ENCODE data around the gene DHCR24. TPM values are rescaled to one million over a fixed set of nuclear protein-coding genes. Genes with fewer than 3 reads are reported as not detected.
A peak's percentile ranks its signal among the peaks of the same experiment; 100 is the strongest.

DHCR24 gene
- total RNA-seq, 4 donors from 2014 or later, result 167 to 525 (median 389) TPM

GRCh38 chr1:54928327-54928726 is 41.3 kb upstream of the DHCR24 start:
- H3K27ac ChIP-seq, result peak overlapping the region; percentile 60

GRCh38 chr1:54927472-54928240 is 40.7 kb upstream of the DHCR24 start:
- 56% methylated on average over 8 of the region's 8 CpGs for WGBS
- DNase-seq (ENCODE audit: low spot score in 2 of 2), result peak in 1 of 2 donors; percentile 26

More at GRCh38 chr1:54928327-54928726, 41.3 kb upstream of the DHCR24 start:
- Histone ChIP-seq H3K4me3 (no peak overlapping the region), H3K4me1 (peaks cover 41% of the 10 kb centered on the region), H3K27me3 (no peaks in the 10 kb centered on the region), H3K9me3 (no peaks in the 10 kb centered on the region), H3K36me3 (no peaks in the 10 kb centered on the region)
- 61% methylated on average over 2 of the region's 2 CpGs for WGBS
- TF ChIP-seq POLR2AphosphoS5 (IDR thresholded peaks at IDR 0.05) (no peak), EP300 (IDR thresholded peaks at IDR 0.05) (no peak), POLR2A (IDR thresholded peaks at IDR 0.05) (no peak), CTCF (IDR thresholded peaks at IDR 0.05) (no peak)
- no peak for DNase-seq (ENCODE audit: low spot score in 2 of 2)

GRCh38 chr1:54926970-54927369 is 40.0 kb upstream of the DHCR24 start:
- Histone ChIP-seq H3K4me1 (peaks cover 47% of the 10 kb centered on the region), H3K27me3 (no peaks in the 10 kb centered on the region), H3K27ac (peak overlapping the region; percentile 60), H3K9me3 (no peaks in the 10 kb centered on the region), H3K4me3 (no peak overlapping the region), H3K36me3 (no peaks in the 10 kb centered on the region)
- 63% methylated on average over 2 of the region's 2 CpGs for WGBS
- no peak for TF ChIP-seq POLR2A (IDR thresholded peaks at IDR 0.05)
- no peak for TF ChIP-seq POLR2AphosphoS5 (IDR thresholded peaks at IDR 0.05)
- TF ChIP-seq EP300 (IDR thresholded peaks at IDR 0.05), result no peak
- no peak for TF ChIP-seq CTCF (IDR thresholded peaks at IDR 0.05)
- DNase-seq (ENCODE audit: low spot score in 2 of 2), result no peak

More at GRCh38 chr1:54927472-54928240, 40.7 kb upstream of the DHCR24 start:
- H3K27ac ChIP-seq, result peak overlapping the region; percentile 60
- no peak for TF ChIP-seq CTCF (IDR thresholded peaks at IDR 0.05)
- TF ChIP-seq EP300 (IDR thresholded peaks at IDR 0.05), result no peak
- TF ChIP-seq POLR2AphosphoS5 (IDR thresholded peaks at IDR 0.05), result no peak
- TF ChIP-seq POLR2A (IDR thresholded peaks at IDR 0.05), result no peak
- H3K4me1 ChIP-seq, result peaks cover 42% of the 10 kb centered on the region
- no peaks in the 10 kb centered on the region for H3K9me3 ChIP-seq
- H3K27me3 ChIP-seq, result no peaks in the 10 kb centered on the region
- no peak overlapping the region for H3K4me3 ChIP-seq
- no peaks in the 10 kb centered on the region for H3K36me3 ChIP-seq

GRCh38 chr1:54922921-54923421 is 36.0 kb upstream of the DHCR24 start:
- no peak for DNase-seq (ENCODE audit: low spot score in 2 of 2)
- no peaks in the 10 kb centered on the region for H3K36me3 ChIP-seq
- H3K4me1 ChIP-seq, result peaks cover 48% of the 10 kb centered on the region
- H3K27me3 ChIP-seq, result no peaks in the 10 kb centered on the region
- no peak overlapping the region for H3K4me3 ChIP-seq
- TF ChIP-seq POLR2AphosphoS5 (IDR thresholded peaks at IDR 0.05), result peak in 1 of 3 donors; percentile 20
- TF ChIP-seq CTCF (IDR thresholded peaks at IDR 0.05), result no peak
- TF ChIP-seq POLR2A (IDR thresholded peaks at IDR 0.05), result no peak
- TF ChIP-seq EP300 (IDR thresholded peaks at IDR 0.05), result no peak
- 43% methylated on average over 2 of the region's 2 CpGs for WGBS
- H3K27ac ChIP-seq, result peak overlapping the region; percentile 72
- H3K9me3 ChIP-seq, result no peaks in the 10 kb centered on the region

GRCh38 chr1:54922040-54922761 is 35.2 kb upstream of the DHCR24 start:
- no peaks in the 10 kb centered on the region for H3K27me3 ChIP-seq
- H3K4me3 ChIP-seq, result no peak overlapping the region
- no peak for TF ChIP-seq EP300 (IDR thresholded peaks at IDR 0.05)
- TF ChIP-seq POLR2A (IDR thresholded peaks at IDR 0.05), result no peak
- no peak for TF ChIP-seq CTCF (IDR thresholded peaks at IDR 0.05)
- TF ChIP-seq POLR2AphosphoS5 (IDR thresholded peaks at IDR 0.05), result no peak
- peak overlapping the region; percentile 72 for H3K27ac ChIP-seq
- peaks cover 41% of the 10 kb centered on the region for H3K4me1 ChIP-seq
- WGBS, result 64% methylated on average over 4 of the region's 4 CpGs
- no peaks in the 10 kb centered on the region for H3K9me3 ChIP-seq
- no peak for DNase-seq (ENCODE audit: low spot score in 2 of 2)
- no peaks in the 10 kb centered on the region for H3K36me3 ChIP-seq

Data from suprapubic skin (tissue), 4 donors.